A549 (cell line): ENCODE results near the gene CPB1.

Experiments used
- RFX5 ChIP-seq: fragments of 450-650 bp; IDR thresholded peaks from 2 replicates; pipeline ENCODE4 v1.7.1; 2014; ENCODE audit warnings: antibody characterized with exemption, mild to moderate bottlenecking, moderate library complexity
- SMC3 ChIP-seq: fragments of >200 bp; sonication (Bioruptor Twin); formaldehyde crosslinking; IDR thresholded peaks from 3 replicates; pipeline ENCODE4 v1.6.1; 2018; ENCODE audit warnings: inconsistent platforms
- TF ChIP-seq, protein P1 (sequence below): fragments of >200 bp; sonication (Bioruptor Twin); formaldehyde crosslinking; IDR thresholded peaks from 3 replicates; pipeline ENCODE4 v1.5.1; 2016
- TF ChIP-seq, protein P2 (sequence below): fragments of 250-450 bp; sonication (Bioruptor Pico); IDR thresholded peaks from 2 replicates; pipeline ENCODE4 v1.5.0; 2021; ENCODE audit warnings: mild to moderate bottlenecking, moderate library complexity, borderline replicate concordance
- TF ChIP-seq, protein P3 (sequence below): IDR thresholded peaks from 2 replicates; pipeline ENCODE4 v1.6.1; 2012

DNA sequence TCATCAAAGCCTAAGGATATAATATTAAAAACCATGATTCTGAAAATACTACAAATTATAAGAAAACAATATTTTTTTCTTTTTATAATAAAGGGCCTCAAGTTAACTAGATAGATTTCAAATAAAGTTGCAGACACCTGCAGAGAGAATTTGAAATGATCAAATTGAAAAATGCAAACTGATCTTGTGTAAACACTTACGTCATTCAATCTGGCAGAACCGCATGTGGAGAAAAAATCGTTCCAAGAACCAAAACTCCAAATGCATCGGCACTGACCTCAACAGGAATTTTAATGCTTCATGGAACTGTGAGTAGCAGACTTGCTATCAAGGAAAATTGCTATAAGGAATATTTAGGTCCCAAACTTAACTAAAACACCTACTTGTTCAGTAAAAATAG lies 54.7 kb downstream of the CPB1 start:
- TF ChIP-seq SMC3 (no peak), RFX5 (no peak)
- TF ChIP-seq, protein P1, sequence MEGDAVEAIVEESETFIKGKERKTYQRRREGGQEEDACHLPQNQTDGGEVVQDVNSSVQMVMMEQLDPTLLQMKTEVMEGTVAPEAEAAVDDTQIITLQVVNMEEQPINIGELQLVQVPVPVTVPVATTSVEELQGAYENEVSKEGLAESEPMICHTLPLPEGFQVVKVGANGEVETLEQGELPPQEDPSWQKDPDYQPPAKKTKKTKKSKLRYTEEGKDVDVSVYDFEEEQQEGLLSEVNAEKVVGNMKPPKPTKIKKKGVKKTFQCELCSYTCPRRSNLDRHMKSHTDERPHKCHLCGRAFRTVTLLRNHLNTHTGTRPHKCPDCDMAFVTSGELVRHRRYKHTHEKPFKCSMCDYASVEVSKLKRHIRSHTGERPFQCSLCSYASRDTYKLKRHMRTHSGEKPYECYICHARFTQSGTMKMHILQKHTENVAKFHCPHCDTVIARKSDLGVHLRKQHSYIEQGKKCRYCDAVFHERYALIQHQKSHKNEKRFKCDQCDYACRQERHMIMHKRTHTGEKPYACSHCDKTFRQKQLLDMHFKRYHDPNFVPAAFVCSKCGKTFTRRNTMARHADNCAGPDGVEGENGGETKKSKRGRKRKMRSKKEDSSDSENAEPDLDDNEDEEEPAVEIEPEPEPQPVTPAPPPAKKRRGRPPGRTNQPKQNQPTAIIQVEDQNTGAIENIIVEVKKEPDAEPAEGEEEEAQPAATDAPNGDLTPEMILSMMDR: no peak
- TF ChIP-seq, protein P2, sequence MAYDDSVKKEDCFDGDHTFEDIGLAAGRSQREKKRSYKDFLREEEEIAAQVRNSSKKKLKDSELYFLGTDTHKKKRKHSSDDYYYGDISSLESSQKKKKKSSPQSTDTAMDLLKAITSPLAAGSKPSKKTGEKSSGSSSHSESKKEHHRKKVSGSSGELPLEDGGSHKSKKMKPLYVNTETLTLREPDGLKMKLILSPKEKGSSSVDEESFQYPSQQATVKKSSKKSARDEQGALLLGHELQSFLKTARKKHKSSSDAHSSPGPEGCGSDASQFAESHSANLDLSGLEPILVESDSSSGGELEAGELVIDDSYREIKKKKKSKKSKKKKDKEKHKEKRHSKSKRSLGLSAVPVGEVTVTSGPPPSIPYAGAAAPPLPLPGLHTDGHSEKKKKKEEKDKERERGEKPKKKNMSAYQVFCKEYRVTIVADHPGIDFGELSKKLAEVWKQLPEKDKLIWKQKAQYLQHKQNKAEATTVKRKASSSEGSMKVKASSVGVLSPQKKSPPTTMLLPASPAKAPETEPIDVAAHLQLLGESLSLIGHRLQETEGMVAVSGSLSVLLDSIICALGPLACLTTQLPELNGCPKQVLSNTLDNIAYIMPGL (CRISPR knock-in tag): no peak
- TF ChIP-seq, protein P3, sequence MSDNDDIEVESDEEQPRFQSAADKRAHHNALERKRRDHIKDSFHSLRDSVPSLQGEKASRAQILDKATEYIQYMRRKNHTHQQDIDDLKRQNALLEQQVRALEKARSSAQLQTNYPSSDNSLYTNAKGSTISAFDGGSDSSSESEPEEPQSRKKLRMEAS: no peak
